B cell (primary cell): ENCODE data around the gene WDSUB1. TPM values are rescaled to one million over a fixed set of nuclear protein-coding genes. Genes with fewer than 3 reads are reported as not detected.

Experiments used
- ATAC-seq: fragments of 200-7000 bp; cut with Tn5 transposase; one replicate; pipeline ENCODE4 v1.10.0; 2021; ENCODE audit warnings: low read depth, mild to moderate bottlenecking, moderate number of reproducible peaks, moderate library complexity
- CTCF ChIA-PET: fragments of 350-600 bp; sonication (Branson Sonifier 250); formaldehyde crosslinking; loops from one replicate; lab custom pipeline; 2021; ENCODE audit warnings: antibody characterized with exemption, inconsistent platforms; lab: Charles Lee
- POLR2A ChIA-PET: fragments of 350-600 bp; sonication (Branson Sonifier 250); formaldehyde crosslinking; loops from one replicate; lab custom pipeline; 2021; ENCODE audit warnings: antibody characterized with exemption; lab: Charles Lee
- DNase-seq: peaks from one replicate; pipeline ENCODE4 v3.0.0; 2013
- H2AFZ ChIP-seq: 2 replicates; pipeline ENCODE4 v1.6.1; 2012; ENCODE audit warnings: mild to moderate bottlenecking, low read depth, low read length; ENCODE audit not compliant: insufficient read depth, poor library complexity, severe bottlenecking
- H3K27ac ChIP-seq, 2 donors: 1 replicate in 1 of 2; 2 replicates in 1 of 2; pipeline ENCODE4 v1.5.1; 2012 to 2013; ENCODE audit warnings: low read length in 2 of 2, mild to moderate bottlenecking in 2 of 2, moderate library complexity in 1 of 2
- H3K27me3 ChIP-seq, 4 experiments: fragments of 200-600 bp in 1 of 4; sonication (generic) in 1 of 4; replicated peaks in 1 of 4; 1 replicate in 2 of 4; 2 replicates in 2 of 4; pipeline versions ENCODE4 v1.6.1 to v1.7.0; 2013 to 2016; ENCODE audit warnings: low read length in 3 of 4, mild to moderate bottlenecking in 2 of 4, mixed read lengths in 1 of 4, moderate library complexity in 1 of 4; ENCODE audit not compliant: insufficient read depth in 4 of 4, control insufficient read depth in 3 of 4; ENCODE audit errors: control extremely low read depth in 1 of 4
- H3K36me3 ChIP-seq, 2 experiments: replicated peaks in 1 of 2; 1 replicate in 1 of 2; 2 replicates in 1 of 2; pipeline versions ENCODE4 v1.6.1 to v1.7.1; 2013; ENCODE audit warnings: low read length in 1 of 2; ENCODE audit not compliant: insufficient read depth in 2 of 2, control insufficient read depth in 1 of 2; ENCODE audit errors: control extremely low read depth in 1 of 2, extremely low read depth in 1 of 2
- H3K4me1 ChIP-seq, 2 donors: fragments of 200-600 bp in 1 of 2; sonication (generic) in 1 of 2; 1 replicate in 1 of 2; 2 replicates in 1 of 2; pipeline versions ENCODE4 v1.5.1 to v1.6.1; 2013 to 2017; ENCODE audit warnings: low read length in 2 of 2; ENCODE audit not compliant: control insufficient read depth in 2 of 2, insufficient read depth in 2 of 2
- H3K4me2 ChIP-seq: replicated peaks from 2 replicates; pipeline ENCODE3; 2012; ENCODE audit warnings: mild to moderate bottlenecking, low read depth, low read length; ENCODE audit not compliant: poor library complexity, severe bottlenecking
- H3K4me3 ChIP-seq, 5 experiments: fragments of 200-600 bp in 1 of 5; sonication (generic) in 1 of 5; 1 replicate in 3 of 5; 2 replicates in 2 of 5; pipeline versions ENCODE4 v1.5.1 to v1.7.0; 2011 to 2016; ENCODE audit warnings: low read length in 4 of 5, mild to moderate bottlenecking in 4 of 5, low read depth in 2 of 5, control low read depth in 1 of 5, moderate library complexity in 1 of 5; ENCODE audit not compliant: insufficient read depth in 1 of 5; ENCODE audit errors: control extremely low read depth in 1 of 5, extremely low read depth in 1 of 5
- H3K79me2 ChIP-seq: fragments of 200-600 bp; sonication (generic); one replicate; pipeline ENCODE4 v1.6.0; 2016; ENCODE audit warnings: low read length; ENCODE audit not compliant: control insufficient read depth, insufficient read depth
- H3K9ac ChIP-seq: fragments of 200-600 bp; sonication (generic); 2 replicates; pipeline ENCODE4 v1.6.1; 2017; ENCODE audit warnings: mild to moderate bottlenecking, low read length, moderate library complexity
- H3K9me3 ChIP-seq, 3 donors: one replicate each; pipeline versions ENCODE4 v1.6.1 to v1.7.1; 2013; ENCODE audit warnings: low read length in 2 of 3; ENCODE audit not compliant: control insufficient read depth in 2 of 3, insufficient read depth in 1 of 3; ENCODE audit errors: control extremely low read depth in 1 of 3
- H4K20me1 ChIP-seq: 2 replicates; pipeline ENCODE4 v1.6.0; 2012; ENCODE audit warnings: mild to moderate bottlenecking, low read length; ENCODE audit not compliant: insufficient read depth, control insufficient read depth, poor library complexity, severe bottlenecking
- H3K27ac Mint-ChIP-seq: one replicate; pipeline ENCODE4 v1.8.0; 2021; ENCODE audit warnings: mixed read lengths
- H3K27me3 Mint-ChIP-seq: one replicate; pipeline ENCODE4 v1.8.0; 2021; ENCODE audit warnings: mixed read lengths
- H3K4me1 Mint-ChIP-seq: one replicate; pipeline ENCODE4 v1.8.0; 2021; ENCODE audit warnings: mixed read lengths
- H3K4me3 Mint-ChIP-seq: one replicate; pipeline ENCODE4 v1.8.0; 2021; ENCODE audit warnings: mixed read lengths
- H3K9me3 Mint-ChIP-seq: one replicate; pipeline ENCODE4 v1.8.0; 2022; ENCODE audit warnings: mixed read lengths; ENCODE audit not compliant: insufficient read depth
- CTCF ChIP-seq: fragments of 200-600 bp; IDR thresholded peaks from one replicate; pipeline ENCODE4 v1.8.0; 2022; ENCODE audit warnings: antibody characterized with exemption, mild to moderate bottlenecking
- EZH2 ChIP-seq: IDR thresholded peaks from 2 replicates; pipeline ENCODE4 v1.6.1; 2012; ENCODE audit warnings: borderline replicate concordance, low read depth, mild to moderate bottlenecking, moderate library complexity, low read length; ENCODE audit not compliant: insufficient read depth, poor library complexity, severe bottlenecking
- WGBS: methylation state at CpG from one replicate; pipeline ENCODE4 v1.1.5; 2013; ENCODE audit warnings: missing lambda C conversion rate; ENCODE audit not compliant: insufficient coverage; 5-methylcytosine and 5-hydroxymethylcytosine counted together
- intact Hi-C: fragments of 100-400 bp; cut with micrococcal nuclease; formaldehyde crosslinking; loops from one replicate; pipeline ENCODE4 v1.10.0; 2022
- polyA plus RNA-seq: library from polyadenylated mRNA; depleted of rRNA; stranded (reverse); fragments of >200 nt; gene quantifications from 2 replicates; pipeline ENCODE4 v1.2.3, GENCODE V29; 2012
- total RNA-seq, 2 donors: library from RNA; stranded (reverse); fragments of 120-200 nt in 1 of 2; gene quantifications; 1 replicate in 1 of 2; 2 replicates in 1 of 2; pipeline versions ENCODE4 v1.2.3 to v1.2.4, GENCODE V29; 2013 to 2022

WDSUB1 gene
- total and polyA plus RNA-seq, 2 donors (not counting 1 experiment from before 2014, with no cell fraction given): 10.8 to 13.6 TPM

- intact Hi-C loops: no loop called here
Observed at GRCh38 chr2:159249990-159250715, 36.4 kb downstream of the WDSUB1 start.

More at GRCh38 chr2:159249990-159250715, 36.4 kb downstream of the WDSUB1 start:
- Histone ChIP-seq H3K36me3 (peaks cover 11 to 14% of the 10 kb centered on the region in 2 experiments), H3K4me1 (peaks cover 12 to 14% of the 10 kb centered on the region in 2 donors), H3K9ac (no peak overlapping the region), H3K4me2 (peak overlapping the region; percentile 36), H4K20me1 (no peaks in the 10 kb centered on the region), H3K9me3 (peaks cover 0 to 4% (median 0%) of the 10 kb centered on the region in 3 donors), H3K27ac (peak overlapping the region in 1 of 2 donors; percentile 34), H2AFZ (no peak overlapping the region), H3K79me2 (no peaks in the 10 kb centered on the region), H3K27me3 (no peaks in the 10 kb centered on the region), H3K4me3 (no peak overlapping the region)
- no peak overlapping the region for H3K4me3 Mint-ChIP-seq
- peak overlapping the region; percentile 4 for H3K27ac Mint-ChIP-seq
- peaks cover 12% of the 10 kb centered on the region for H3K4me1 Mint-ChIP-seq
- peaks cover 6% of the 10 kb centered on the region for H3K9me3 Mint-ChIP-seq
- DNase-seq: peak; percentile 41
- H3K27me3 Mint-ChIP-seq: no peaks in the 10 kb centered on the region
- TF ChIP-seq CTCF (no peak), EZH2 (no peak)
- POLR2A ChIA-PET: no interaction called here
- CTCF ChIA-PET: no interaction called here
- WGBS: 35% methylated on average over 5 of the region's 7 CpGs
- peak; percentile 56 for ATAC-seq
